Superior temporal gyrus (tissue), 1 donor: Measurements from ENCODE around the gene CELA2B.
"Not testable (repeated sequence)": the region's sequence is repeated elsewhere in the genome, so short reads cannot be mapped to it uniquely, and the experiment has no call there.

ENCODE experiments used
- DNase-seq: peaks from one replicate; pipeline ENCODE4 v3.0.0-alpha.2; 2016; ENCODE audit errors: extremely low spot score

The CELA2B gene

GRCh38 chr1:15501208-15502032 is 25.5 kb downstream of the CELA2B start:
- DNase-seq: peak; percentile 37

DNA sequence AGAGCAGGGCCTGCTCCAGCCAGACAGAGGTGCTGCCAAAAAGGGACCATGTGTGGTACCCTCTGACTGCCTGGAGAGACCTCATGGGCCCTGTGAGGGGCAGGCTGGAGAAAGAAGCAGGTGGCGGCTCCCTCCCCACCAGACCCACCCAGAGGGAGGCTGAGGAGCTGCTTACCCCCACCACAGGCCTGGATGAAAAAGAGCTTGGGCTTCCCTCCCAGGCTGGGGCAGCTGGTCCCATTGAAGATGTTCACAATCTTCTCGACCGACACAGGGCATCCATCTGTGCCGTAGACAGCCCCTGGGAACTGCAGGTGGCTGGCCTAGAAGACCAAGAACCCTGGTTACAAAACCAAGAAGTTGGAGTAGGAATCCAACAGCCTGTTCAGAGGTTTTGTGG is 28.5 kb downstream of the CELA2B start:
- no peak for DNase-seq

- no peak for DNase-seq
Observed at GRCh38 chr1:15506831-15507230, 30.9 kb downstream of the CELA2B start.

GRCh38 chr1:15507278-15507677 is 31.4 kb downstream of the CELA2B start:
- DNase-seq: no peak

DNA sequence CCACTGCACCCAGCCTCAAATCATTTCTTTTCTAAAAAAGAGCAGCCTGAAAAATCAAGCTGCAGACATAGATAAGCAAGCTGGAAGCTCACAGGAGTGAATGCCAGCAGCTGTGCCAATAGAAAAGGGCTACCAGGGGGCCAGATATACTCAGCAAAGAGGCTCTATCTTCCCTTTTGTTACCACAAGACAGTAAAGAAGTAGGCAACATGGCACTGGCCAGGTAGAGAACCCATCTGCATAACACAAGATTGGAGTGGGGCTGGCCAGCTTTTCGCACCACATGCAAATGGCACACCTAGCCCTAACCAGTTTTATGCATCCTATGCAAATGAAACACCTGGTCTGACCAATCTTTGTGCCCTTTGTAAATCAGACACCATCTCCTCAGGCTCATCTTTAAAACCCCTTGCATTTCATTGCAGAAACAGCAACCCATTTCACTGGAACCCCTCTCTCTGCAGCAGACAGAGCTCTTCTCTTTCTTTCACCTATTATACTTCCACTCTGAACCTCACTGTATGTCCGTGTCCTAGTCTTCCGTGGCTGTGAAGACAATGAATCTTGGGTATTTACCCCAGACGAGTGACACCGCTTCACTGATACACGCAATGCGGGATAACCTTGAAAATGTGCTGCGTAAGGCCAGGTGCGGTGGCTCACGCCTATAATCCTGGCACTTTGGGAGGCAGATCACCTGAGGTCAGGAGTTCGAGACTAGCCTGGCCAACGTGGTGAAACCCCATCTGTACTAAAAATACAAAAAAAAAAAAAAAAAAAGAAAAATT is 33.0 kb downstream of the CELA2B start:
- no peak for DNase-seq

DNA sequence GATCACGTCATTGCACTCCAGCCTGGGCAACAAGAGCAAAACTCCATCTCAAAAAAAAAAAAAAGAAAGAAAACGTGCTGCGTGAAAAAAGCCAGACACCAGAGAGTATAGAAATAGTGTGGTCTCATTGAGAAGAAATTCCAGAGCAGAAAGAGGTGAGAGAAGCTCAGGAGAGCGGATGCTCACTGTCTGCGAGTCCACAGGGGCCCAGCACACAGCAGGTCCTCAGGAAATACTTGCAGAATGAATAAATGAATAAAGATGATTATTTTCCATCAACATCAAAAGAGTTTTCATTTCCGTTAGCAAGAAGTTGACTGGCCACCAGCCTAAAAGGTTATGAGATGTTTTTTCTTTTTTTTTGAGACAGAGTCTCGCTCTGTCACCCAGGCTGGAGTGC is 33.7 kb downstream of the CELA2B start:
- DNase-seq: no peak

DNA sequence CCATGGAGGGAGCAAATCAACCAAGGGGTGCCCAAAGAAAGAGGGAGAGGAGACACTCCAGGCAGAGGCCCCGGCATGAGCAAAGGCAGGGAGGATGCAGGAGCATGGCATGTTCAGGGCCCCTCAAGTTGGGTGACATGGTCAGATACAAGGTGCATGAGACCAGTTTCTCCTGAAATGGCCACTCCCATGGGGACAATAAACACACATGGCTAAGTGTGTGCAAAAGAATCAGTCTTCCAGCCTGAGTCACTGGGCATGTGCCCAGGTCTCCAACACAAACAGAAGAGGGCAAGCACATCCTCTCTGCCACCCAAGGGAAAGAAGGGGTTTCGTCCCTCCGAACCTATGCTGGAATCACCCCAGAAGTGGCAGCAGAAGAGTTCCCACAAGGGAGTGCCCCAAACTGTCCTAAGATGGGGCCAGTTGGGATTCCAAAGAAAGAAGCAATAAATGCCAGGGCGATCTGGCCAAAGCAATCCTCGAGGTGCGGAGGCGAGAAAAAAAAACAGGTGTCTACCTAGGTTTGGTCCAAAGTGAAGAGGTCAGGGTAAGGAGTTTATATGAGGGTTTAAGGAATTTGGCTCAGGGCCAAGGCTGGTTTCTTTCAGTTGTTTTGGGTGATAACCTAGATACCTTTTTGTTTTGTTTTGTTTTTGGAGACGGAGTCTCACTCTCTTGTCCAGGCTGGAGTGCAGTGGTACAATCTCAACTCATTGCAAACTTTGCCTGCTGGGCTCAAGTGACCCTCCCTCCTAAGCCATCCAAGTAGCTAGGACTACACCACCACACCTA is 34.9 kb downstream of the CELA2B start:
- DNase-seq: no peak

DNA sequence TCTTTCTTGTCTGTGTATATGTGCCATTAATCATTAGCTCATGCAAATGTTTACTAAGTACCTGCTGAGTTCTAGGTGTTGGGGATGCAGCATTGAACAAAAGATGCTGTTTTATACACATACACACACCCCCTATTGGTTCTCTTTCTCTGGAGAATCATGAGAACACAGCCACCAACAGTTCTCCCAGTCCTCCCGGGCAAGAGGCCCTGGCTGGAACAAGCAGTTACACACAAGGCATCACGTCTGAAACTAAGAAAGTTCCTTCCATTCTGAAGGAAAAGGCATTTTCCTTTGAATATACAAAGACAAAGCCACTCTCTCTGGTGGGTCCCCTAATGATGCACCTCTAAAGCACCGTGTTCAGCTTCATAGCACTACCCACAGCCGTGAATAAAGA is 37.3 kb downstream of the CELA2B start:
- no peak for DNase-seq

DNA sequence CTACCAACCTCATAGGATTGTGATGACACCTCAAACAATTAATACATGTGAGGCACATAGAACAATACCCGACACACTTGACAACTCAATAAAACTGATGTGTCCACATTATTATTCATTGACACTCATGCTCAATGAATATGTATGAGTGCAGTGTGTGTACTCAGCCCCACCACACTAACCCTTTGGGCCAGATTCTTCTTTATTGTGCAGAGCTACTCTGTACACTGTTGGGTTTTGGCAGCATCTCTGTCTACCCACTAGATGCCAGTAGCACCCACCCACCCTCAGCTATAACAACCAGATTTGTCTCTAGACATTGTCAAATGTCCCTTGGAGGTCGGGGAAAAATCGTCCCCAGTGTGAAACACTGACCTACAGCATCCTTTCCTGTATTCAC is 38.0 kb downstream of the CELA2B start:
- DNase-seq: no peak

- not testable (repeated sequence) for DNase-seq
Observed at GRCh38 chr1:15514557-15514956, 38.7 kb downstream of the CELA2B start.

DNA sequence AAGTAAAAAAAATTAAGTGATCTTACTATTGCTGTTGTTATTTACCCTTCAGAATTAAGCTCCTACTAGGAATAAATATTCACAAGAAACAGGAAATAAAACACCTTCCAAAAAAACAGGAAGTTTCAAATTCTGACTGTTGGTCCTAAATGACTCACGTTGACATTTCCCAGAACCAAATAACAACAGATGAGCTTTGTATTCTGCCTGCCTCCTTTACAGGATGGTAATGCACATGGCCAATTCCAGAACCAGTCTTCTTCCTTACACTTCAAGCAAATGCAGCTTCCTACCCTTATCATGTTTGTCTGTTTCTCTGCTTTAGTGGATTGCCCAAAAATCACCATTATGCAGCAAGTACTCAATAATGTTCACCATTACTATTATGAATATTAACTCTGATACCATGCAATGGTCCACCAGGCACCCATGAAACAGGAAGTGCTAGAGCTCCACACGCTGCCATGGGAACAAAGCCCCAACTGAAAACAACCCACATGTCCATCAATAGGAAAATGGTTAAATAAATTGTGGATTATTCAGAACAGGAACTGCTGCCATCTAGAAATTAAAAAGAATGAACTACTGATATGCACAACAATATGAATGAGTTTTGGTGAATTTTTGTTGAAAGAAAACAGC is 39.2 kb downstream of the CELA2B start:
- DNase-seq: no peak

- DNase-seq: no peak
Observed at GRCh38 chr1:15519625-15520024, 43.7 kb downstream of the CELA2B start.

- not testable (repeated sequence) for DNase-seq
Observed at GRCh38 chr1:15521206-15521906, 45.5 kb downstream of the CELA2B start.

DNA sequence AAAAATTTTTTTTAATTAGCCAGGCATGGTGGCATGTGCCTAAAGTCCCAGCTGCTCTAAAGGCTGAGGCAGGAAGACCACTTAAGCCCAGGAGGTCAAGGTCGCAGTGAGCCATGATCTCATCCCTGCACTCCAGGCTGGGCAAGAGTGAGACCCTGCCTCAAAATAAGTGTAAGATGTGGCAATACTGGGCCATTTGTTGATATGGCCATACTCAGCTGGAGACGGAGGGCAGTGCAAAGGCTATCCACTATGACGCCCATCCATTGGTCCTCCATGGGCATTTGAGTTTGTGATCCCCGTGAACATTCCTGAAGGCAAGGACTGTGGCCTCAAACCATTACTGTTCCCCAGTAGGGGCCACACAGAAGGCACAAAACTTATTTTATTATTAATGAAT is 46.6 kb downstream of the CELA2B start:
- no peak for DNase-seq

- peak; percentile 48 for DNase-seq
Observed at GRCh38 chr1:15523104-15524020, 47.5 kb downstream of the CELA2B start.

DNA sequence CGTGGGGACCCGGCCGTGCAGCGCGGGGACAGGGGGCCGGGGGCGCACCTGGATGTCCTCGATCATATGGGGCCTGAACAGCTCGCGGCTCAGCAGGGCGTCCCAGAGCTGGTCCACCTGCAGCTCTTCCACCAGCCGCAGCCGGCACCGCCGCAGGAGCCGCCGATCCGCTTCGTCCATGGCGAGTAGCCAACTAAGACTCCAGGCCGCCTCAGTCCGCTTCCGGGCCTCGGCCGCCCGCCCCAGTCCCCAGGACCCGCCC is 48.0 kb downstream of the CELA2B start, which contains the start of gene CASP9:
CASP9 (minus strand) TSS at position 195 of the 262 bp plus-strand sequence; CDS start at position 180, 15 bp downstream.
- no peak for DNase-seq

- peak; percentile 97 for DNase-seq
Observed at GRCh38 chr1:15524283-15525049, 48.6 kb downstream of the CELA2B start.

GRCh38 chr1:15525050-15526020 is 49.4 kb downstream of the CELA2B start:
- DNase-seq: peak; percentile 56
